Measurements from ENCODE around the gene NFIA. TPM values are rescaled to one million over a fixed set of nuclear protein-coding genes. Genes with fewer than 3 reads are reported as not detected.

Gene NFIA
- total RNA-seq, 2 donors from 2014 or later, result 61.4 to 86.3 TPM

GRCh38 chr1:61392409-61393242 is 310.3 kb downstream of the NFIA start:
- TF ChIP-seq POLR2A (IDR thresholded peaks at IDR 0.05) (no peak), CTCF (IDR thresholded peaks at IDR 0.05) (no peak)
- H3K4me1 ChIP-seq (replicated peaks), result peaks cover 14% of the 10 kb centered on the region
- intact Hi-C loops (cut with DNase I), result loop anchor here (5.0 kb wide), 1 partner anchor 60 kb away; no protein-coding TSS in a partner anchor
- H3K4me3 ChIP-seq, result no peak overlapping the region
- WGBS, result 80% methylated on average over 11 of the region's 11 CpGs
- no peaks in the 10 kb centered on the region for H3K36me3 ChIP-seq
- H3K27me3 ChIP-seq (replicated peaks; ENCODE audit: insufficient read depth), result no peaks in the 10 kb centered on the region
- H3K9me3 ChIP-seq, result no peaks in the 10 kb centered on the region
- DNase-seq (ENCODE audit: low spot score), result no peak
- no peak overlapping the region for H3K27ac ChIP-seq

GRCh38 chr1:61393575-61393974 is 311.2 kb downstream of the NFIA start:
- 97% methylated on average over 3 of the region's 3 CpGs for WGBS
- no peak overlapping the region for H3K27ac ChIP-seq
- H3K9me3 ChIP-seq, result no peaks in the 10 kb centered on the region
- TF ChIP-seq POLR2AphosphoS5 (IDR thresholded peaks at IDR 0.05) (no peak), CTCF (IDR thresholded peaks at IDR 0.05) (no peak), POLR2A (IDR thresholded peaks at IDR 0.05) (no peak)
- intact Hi-C loops (cut with DNase I), result loop anchor here (5.0 kb wide), 1 partner anchor 59 kb away; no protein-coding TSS in a partner anchor
- no peaks in the 10 kb centered on the region for H3K36me3 ChIP-seq
- H3K4me1 ChIP-seq (replicated peaks), result peaks cover 14% of the 10 kb centered on the region
- no peak overlapping the region for H3K4me3 ChIP-seq
- no peaks in the 10 kb centered on the region for H3K27me3 ChIP-seq (replicated peaks; ENCODE audit: insufficient read depth)
- DNase-seq (ENCODE audit: low spot score), result no peak

DNA sequence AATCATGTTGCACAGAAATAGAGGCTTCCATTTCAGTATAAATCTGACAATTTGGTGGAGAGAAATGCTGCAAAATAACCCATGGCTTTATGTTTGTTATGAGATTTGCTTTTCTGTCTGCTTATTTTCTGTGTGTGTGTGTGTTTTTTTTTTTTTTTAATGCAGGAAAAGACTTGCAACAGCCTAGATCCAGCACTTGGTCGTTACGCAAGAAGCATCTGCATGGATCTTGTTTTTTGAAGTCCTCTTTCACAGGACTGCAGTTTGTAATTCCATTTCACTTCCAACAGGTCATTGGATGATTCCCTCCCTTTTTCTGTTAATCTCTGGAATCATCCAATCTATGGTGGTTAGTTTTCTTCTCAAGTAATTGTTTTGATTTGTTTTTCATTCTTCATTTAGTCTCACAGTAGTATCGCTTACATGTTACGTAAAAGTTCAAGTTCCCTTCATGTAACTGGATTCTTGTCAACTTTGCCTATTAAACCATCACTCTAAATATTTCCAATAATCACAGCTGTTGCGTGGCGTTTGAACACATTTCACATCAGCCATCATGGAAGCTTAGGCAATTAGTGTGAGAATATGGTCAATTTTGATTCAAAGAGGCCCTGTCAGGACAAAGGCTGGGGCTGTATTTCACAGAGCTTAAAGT is 312.9 kb downstream of the NFIA start:
- no peaks in the 10 kb centered on the region for H3K36me3 ChIP-seq
- peaks cover 7% of the 10 kb centered on the region for H3K4me1 ChIP-seq (replicated peaks)
- WGBS, result 67% methylated on average over 6 of the region's 6 CpGs
- no peak overlapping the region for H3K27ac ChIP-seq
- intact Hi-C loops (cut with DNase I), result loop anchor here (5.0 kb wide), 1 partner anchor 343 kb away; no protein-coding TSS in a partner anchor
- TF ChIP-seq CTCF (IDR thresholded peaks at IDR 0.05) (no peak), POLR2A (IDR thresholded peaks at IDR 0.05) (no peak), POLR2AphosphoS5 (IDR thresholded peaks at IDR 0.05) (no peak)
- no peaks in the 10 kb centered on the region for H3K9me3 ChIP-seq
- no peaks in the 10 kb centered on the region for H3K27me3 ChIP-seq (replicated peaks; ENCODE audit: insufficient read depth)
- H3K4me3 ChIP-seq, result no peak overlapping the region
- no peak for DNase-seq (ENCODE audit: low spot score)

GRCh38 chr1:61397495-61397894 is 315.1 kb downstream of the NFIA start:
- no peak for DNase-seq (ENCODE audit: low spot score)
- Histone ChIP-seq H3K36me3 (no peaks in the 10 kb centered on the region), H3K4me1 (replicated peaks) (no peaks in the 10 kb centered on the region), H3K4me3 (no peak overlapping the region), H3K9me3 (no peaks in the 10 kb centered on the region), H3K27ac (no peak overlapping the region), H3K27me3 (replicated peaks; ENCODE audit: insufficient read depth) (no peaks in the 10 kb centered on the region)
- WGBS, result 86% methylated on average over 6 of the region's 6 CpGs
- intact Hi-C loops (cut with DNase I), result loop anchor here (5.0 kb wide), 1 partner anchor 345 kb away; no protein-coding TSS in a partner anchor
- TF ChIP-seq CTCF (IDR thresholded peaks at IDR 0.05) (no peak), POLR2AphosphoS5 (IDR thresholded peaks at IDR 0.05) (no peak), POLR2A (IDR thresholded peaks at IDR 0.05) (no peak)

All from prostate gland (tissue), 2 donors.